CD4-positive, alpha-beta T cell treated with Interleukin-10 for 1 hour (primary cell): Measurements from ENCODE around the gene TTLL8.

ENCODE experiments used
- DNase-seq: peaks from one replicate; pipeline ENCODE4 v3.0.0-alpha.2; 2020

Gene TTLL8

DNA sequence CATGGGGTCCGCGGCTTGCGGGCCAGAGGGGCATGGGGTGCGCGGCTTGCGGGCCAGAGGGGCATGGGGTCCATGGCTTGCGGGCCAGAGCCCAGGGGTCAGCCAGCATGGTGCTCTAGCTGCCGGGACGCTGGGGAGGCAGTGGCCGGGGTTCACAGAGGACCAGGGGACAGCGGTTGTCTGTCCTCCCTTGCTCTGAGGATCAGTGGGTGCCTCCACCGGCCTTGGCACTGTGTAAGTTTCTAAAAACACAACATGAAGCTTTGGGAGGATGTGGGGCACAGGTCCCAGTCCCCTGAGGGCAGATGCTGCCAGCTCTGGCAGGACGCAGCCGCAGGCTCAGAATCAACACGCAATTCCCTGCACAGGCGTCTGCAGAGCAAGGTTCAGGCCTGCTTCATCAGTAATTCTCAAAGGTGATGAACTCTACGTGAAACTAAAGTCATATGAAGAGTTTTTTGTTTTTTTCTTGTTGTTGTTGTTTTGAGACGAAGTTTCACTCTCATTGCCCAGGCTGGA is 24.2 kb upstream of the TTLL8 start:
- no peak for DNase-seq

GRCh38 chr22:50081426-50082196 is 23.5 kb upstream of the TTLL8 start:
- no peak for DNase-seq

GRCh38 chr22:50080077-50080465 is 22.0 kb upstream of the TTLL8 start:
- no peak for DNase-seq

DNA sequence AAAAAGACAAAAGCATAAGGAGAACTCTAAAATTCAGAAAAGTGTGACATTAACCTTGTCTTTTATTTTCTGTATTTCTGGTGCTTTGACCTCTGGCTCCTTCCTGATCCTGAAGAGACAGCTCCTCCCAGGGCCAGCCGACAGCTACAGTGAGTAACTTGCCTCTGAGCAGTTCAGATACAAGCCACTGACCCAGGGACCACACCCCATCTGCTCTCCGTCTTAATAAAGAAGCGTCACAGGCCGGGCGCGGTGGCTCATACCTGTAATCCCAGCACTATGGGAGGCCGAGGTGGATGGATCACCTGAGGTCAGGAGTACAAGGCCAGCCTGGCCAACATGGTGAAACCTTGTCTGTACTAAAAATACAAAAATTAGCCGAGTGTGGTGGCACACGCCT is 20.7 kb upstream of the TTLL8 start:
- DNase-seq: no peak

GRCh38 chr22:50078246-50078645 is 20.1 kb upstream of the TTLL8 start:
- DNase-seq: no peak

DNA sequence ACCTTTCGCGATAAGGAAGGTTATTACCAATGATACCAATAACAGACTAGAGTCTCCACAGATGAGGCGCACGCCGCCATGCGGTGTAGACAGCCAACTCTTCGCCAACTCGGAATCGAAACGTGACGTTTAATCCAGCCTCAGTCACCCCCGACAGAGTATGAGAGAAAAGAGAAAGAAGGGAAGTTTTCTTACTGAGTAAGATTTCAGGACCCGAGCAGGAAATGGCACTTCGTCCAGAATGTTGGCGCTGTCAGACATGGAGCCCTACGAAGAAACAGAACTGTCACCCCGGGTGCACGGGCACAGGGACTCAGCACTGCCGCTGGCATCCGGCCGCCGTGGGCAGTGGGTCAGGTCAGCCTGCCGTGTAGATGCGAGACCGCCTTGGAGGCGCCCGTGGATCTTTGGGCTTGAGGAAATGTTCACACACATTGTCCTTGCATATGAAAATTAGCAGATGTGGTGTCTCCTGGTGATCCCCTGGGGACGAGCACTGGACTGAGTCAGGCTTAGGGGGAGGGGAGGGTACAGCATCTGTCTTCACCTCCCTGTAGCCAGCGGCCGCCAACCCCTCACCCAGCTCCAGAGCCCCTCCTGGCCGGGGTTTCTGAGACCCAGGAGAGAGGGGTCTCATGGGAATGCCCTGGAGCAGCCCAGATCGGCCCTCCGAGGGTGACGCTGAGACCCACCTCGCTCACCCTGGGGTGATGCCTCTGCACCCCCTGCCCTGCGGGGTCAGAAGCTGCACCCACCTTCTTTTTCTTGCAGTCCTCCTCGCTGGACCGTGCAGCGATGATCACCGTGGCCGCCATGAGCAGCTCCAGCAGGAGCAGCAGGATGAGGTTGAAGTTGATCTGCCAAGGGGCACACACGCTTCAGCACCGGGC is 18.8 kb upstream of the TTLL8 start:
- DNase-seq: no peak

DNA sequence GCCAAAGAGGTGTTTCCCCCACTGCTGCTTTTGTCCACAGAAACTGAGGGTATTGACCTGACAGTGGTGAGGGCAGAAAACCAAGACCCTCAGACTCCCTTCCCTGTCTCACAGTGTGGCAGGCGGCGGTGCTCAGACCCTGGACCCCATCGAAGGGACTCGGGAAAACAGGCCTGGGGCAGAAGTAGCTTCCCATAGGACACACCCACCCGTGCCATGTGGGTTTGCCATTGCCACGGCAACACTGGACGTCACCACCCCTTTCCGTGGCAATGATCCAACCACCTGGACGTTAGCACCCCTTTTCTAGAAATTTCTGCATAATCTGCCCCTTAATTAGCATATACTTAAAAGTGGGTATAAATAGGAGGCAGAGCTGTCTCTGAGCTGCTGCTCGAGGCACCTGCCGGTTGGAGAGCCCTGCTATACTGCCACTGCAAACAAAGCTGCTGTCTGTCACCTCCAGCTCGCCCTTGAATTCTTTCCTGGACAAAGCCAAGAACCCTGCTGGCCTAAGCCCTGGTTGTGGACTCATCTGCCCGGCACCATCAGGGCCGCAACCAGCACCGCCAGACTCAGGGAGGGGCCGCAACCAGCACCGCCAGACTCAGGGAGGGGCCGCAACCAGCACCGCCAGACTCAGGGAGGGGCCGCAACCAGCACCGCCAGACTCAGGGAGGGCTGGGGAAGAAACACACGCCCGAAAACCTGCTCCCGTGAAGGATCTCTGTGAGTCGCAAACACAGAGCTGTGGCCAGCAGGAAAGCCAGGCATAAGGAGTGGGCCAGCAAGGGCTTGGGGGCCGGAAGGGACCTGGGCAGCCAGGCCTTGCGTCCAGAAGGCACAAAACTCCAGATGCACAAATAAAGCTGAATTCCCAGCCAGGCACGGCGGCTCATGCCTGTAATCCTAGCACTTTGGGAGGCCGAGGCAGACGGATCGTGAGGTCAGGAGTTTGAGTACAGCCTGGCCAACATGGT is 16.7 kb upstream of the TTLL8 start:
- no peak for DNase-seq

- DNase-seq: no peak
Observed at GRCh38 chr22:50074056-50074455, 16.0 kb upstream of the TTLL8 start.

- no peak for DNase-seq
Observed at GRCh38 chr22:50072714-50073538, 14.8 kb upstream of the TTLL8 start.

DNA sequence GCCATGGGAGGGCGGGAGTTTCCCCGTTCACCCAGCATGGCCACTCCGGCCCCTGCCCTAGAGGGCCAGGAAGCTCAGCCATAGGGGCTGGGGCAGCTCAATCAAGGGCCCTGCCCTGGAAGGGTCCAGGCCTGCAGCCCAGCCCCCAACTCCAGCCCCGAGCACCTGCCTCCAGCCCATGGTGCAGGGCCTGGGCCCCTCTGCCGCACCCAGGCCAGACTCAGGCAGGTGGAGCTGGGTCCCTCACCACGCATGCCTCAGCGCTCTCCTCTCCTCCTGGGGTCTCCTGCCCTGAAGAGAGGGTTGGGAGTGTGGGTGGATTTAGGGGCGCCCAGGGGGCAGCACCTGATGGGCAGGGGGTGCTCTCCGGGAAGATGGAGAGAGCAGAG is 14.1 kb upstream of the TTLL8 start:
- DNase-seq: no peak

DNA sequence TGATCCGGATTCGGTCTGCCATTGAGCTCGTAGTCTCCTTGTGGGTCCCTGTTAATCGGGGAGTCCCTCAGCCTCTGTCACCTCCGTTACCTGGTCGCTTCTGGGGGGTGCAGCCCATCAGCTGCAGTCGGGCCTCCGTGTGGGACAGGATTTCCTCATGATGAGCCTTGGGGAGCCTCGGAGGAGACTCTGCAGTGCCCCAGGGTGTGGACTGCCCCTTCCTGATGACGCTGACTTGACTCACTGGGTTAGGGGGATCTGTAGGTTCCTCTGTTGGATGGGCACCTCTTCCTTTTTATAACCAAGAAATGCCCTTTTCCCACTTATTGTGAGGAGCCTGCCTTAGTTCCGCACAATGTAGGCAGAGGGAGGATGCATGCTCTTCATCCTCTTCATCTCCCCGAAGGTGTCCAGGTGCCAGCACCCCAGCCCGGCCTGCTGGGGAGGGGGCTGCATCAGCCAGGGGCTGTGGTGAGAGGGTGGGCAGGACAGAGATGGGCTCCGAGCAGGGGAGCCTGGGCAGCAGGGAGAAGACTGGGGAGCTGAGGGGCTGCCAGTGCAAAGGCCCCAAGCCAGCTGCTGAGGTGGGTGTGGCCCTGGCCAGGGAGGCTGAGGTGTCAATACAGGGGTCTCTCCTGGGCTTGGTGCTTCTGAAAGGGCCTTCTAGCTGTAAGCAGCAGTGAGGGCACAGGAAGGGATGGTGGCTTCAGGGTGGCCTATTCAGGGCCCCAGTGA is 13.5 kb upstream of the TTLL8 start:
- DNase-seq: no peak

- DNase-seq: no peak
Observed at GRCh38 chr22:50070366-50070765, 12.3 kb upstream of the TTLL8 start.

- DNase-seq: no peak
Observed at GRCh38 chr22:50068096-50068495, 10.0 kb upstream of the TTLL8 start.

GRCh38 chr22:50067244-50067643 is 9.1 kb upstream of the TTLL8 start:
- DNase-seq: no peak

GRCh38 chr22:50064453-50064852 is 6.4 kb upstream of the TTLL8 start:
- DNase-seq: no peak

DNA sequence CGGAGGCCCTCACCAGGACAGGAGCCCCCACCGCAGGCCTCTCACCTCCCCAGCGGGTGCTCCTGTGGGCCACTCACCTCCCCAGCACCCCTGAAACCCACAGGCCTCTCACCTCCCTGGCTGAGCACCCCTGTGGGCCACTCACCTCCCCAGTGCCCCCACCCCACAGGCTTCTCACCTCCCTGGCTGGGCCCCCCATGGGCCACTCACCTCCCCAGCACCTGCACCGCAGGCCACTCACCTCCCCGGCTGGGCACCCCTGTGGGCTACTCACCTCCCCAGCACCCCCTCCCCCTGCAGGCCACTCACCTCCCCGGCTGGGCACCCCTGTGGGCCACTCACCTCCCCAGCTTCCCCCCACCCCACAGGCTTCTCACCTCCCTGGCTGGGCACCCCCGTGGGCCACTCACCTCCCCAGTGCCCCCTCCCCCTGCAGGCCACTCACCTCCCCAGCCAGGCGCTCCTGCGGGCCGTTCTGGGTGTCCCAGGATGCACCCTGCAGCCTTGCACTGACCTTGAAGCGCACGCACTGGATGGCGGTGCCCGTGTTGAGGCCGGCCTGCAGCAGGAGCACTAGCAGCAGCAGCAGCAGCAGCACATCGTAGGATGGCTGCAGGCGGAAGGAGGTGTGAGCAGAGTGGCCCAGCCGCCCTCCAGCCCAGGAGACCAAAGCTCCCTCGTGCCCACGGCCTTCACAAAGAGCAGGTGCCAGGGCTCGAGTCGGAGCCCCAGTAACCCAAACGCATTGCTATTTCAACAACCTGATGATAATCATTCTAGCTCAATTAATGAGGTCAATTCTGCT is 5.7 kb upstream of the TTLL8 start:
- DNase-seq: no peak

DNA sequence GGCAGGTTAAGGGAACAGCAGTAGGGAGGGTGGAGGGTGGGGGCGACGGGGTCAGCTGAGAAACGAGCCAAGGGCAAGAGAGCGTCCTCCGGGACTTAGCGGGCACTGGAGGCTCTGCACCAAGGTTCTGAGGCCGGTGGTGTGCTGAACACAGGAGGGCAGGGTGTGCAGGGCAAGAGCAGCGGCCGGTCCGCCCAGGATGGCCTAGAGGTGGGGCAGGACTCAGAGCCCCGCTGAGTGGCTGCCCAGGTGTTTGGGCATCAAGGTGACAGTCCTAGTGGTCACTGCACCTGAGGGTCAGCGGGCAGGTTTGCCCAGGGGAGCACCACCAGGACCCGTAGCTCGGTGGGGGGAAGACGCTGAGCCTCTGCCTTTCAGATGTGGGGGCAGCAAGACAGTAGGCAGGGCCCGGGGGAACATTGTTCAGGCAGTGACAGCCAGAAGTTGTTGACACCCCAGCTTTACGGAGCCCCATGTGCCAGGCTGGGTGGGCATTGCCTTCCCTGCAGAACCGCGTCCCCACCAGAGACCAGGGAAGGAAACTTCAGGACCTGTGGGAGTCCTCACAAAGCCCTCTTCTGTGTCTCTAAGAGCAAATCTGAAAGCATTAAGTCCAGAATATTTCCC is 4.5 kb upstream of the TTLL8 start:
- DNase-seq: no peak

GRCh38 chr22:50061824-50062355 is 3.8 kb upstream of the TTLL8 start:
- no peak for DNase-seq

DNA sequence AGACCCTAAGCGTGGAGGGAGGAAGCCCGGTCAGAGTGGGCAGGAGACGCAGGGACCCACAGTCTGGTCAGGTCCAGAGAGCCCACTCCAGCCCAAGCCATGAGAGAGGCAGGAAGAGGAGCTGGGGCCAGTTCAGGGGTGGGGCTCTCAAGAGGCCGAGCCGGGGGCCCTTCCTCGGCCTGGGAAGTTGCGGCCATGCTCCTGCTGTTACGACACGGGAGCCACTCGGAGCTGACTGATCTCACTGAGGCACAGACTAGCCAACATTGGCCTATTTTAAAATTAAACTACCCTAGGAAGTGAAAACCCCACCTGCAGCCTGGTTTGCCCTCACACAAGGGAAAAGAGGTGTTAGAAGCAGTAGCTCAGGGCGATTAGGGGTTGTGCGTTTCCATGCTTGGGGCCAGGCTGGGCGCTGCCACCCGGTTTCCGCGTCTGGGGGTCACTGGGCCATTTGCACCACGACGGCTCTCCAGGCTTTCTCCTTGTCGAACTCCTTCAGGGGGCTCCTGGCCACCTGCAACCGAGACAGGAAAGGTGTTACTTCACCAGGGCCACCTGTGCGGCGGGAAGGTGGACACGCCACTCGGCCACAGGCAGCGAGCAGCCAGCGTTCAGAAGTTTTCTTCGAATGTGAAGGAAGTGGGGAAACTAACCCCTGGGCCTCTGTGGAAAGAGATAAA is 3.2 kb upstream of the TTLL8 start:
- no peak for DNase-seq
